ENCODE data around the gene CLNK. TPM values are rescaled to one million over a fixed set of nuclear protein-coding genes. Genes with fewer than 3 reads are reported as not detected.

CLNK gene
- total RNA-seq, 2 donors from 2014 or later: not detected

GRCh38 chr4:10529291-10530136, 155.1 kb downstream of the CLNK start:
- peaks cover 7% of the 10 kb centered on the region for H3K27me3 Mint-ChIP-seq

GRCh38 chr4:10527438-10527837, 157.1 kb downstream of the CLNK start:
- H3K36me3 Mint-ChIP-seq (ENCODE audit: low read depth): no peaks in the 10 kb centered on the region
- peaks cover 4% of the 10 kb centered on the region for H3K27me3 Mint-ChIP-seq
- no peak overlapping the region for H3K4me3 Mint-ChIP-seq
- no peaks in the 10 kb centered on the region for H3K4me1 Mint-ChIP-seq
- no peaks in the 10 kb centered on the region for H3K9me3 Mint-ChIP-seq
- H3K27ac Mint-ChIP-seq: no peak overlapping the region
- no peak for ATAC-seq (replicated peaks)

More at GRCh38 chr4:10529291-10530136, 155.1 kb downstream of the CLNK start:
- ATAC-seq (replicated peaks): no peak
- no peak overlapping the region for H3K27ac Mint-ChIP-seq
- H3K4me1 Mint-ChIP-seq: no peaks in the 10 kb centered on the region
- H3K36me3 Mint-ChIP-seq (ENCODE audit: low read depth): no peaks in the 10 kb centered on the region
- H3K4me3 Mint-ChIP-seq: no peak overlapping the region
- H3K9me3 Mint-ChIP-seq: no peaks in the 10 kb centered on the region

- no peaks in the 10 kb centered on the region for H3K36me3 Mint-ChIP-seq (ENCODE audit: low read depth)
- no peaks in the 10 kb centered on the region for H3K4me1 Mint-ChIP-seq
- H3K9me3 Mint-ChIP-seq: no peaks in the 10 kb centered on the region
- no peak for ATAC-seq (replicated peaks)
- H3K27ac Mint-ChIP-seq: no peak overlapping the region
- H3K27me3 Mint-ChIP-seq: peaks cover 4% of the 10 kb centered on the region
- H3K4me3 Mint-ChIP-seq: no peak overlapping the region
These were observed 157.9 kb downstream of the CLNK start for GRCh38 chr4:10526429-10527222.

DNA sequence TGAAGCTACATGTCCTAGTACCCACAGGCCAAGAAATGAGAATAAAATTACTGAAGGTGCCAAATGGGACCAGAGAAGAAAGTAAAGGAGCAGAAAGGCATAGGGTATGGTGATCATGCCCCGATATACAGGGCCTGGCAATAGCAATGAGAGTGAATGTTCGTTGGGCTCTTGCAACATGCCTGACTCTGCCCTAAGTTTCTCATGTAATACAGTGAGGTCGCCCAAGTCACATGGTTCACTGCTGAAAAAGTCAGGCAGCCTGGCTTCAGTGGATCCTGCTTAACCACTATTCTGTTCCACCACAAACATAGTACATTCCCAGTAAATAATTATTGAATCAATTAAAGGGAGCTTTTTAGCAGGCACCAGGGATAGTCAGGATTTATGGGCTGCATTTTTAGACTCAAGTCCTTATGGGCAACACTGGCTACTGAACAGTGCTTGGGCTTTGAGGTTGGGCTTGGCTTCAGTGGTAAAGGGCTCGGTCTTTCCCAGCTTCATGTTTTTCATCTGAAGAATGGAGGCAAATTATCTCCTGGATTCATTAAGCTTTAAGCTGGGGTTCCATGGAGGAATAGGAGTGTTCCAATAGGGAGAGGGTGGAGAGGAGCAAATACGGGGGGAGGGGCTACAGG, 160.3 kb downstream of the CLNK start:
- no peak for ATAC-seq (replicated peaks)
- H3K4me3 Mint-ChIP-seq: no peak overlapping the region
- H3K27me3 Mint-ChIP-seq: peaks cover 1% of the 10 kb centered on the region
- H3K9me3 Mint-ChIP-seq: no peaks in the 10 kb centered on the region
- H3K27ac Mint-ChIP-seq: no peak overlapping the region
- H3K36me3 Mint-ChIP-seq (ENCODE audit: low read depth): no peaks in the 10 kb centered on the region
- H3K4me1 Mint-ChIP-seq: no peaks in the 10 kb centered on the region

DNA sequence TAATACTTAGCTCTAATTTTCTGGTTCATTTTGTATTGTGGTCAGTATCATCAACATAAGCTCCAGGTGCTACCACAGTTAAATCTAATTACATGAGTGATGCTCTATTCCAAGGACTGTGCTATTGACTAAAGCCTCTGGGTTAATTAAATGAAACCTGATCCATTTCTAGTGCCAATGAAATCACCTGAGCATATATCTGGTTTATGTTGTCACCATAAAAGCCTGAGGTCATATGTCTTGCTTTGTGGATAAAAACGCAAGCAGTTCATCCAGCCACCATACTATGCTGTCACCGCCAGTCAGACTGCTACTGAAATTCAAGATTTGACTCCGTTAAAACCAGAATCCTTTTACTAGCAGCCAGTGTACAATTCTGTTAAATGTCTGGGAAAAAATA, 163.1 kb downstream of the CLNK start:
- Mint-ChIP-seq H3K9me3 (no peaks in the 10 kb centered on the region), H3K4me1 (no peaks in the 10 kb centered on the region), H3K36me3 (ENCODE audit: low read depth) (no peaks in the 10 kb centered on the region), H3K27ac (no peak overlapping the region), H3K4me3 (no peak overlapping the region), H3K27me3 (no peaks in the 10 kb centered on the region)
- no peak for ATAC-seq (replicated peaks)

DNA sequence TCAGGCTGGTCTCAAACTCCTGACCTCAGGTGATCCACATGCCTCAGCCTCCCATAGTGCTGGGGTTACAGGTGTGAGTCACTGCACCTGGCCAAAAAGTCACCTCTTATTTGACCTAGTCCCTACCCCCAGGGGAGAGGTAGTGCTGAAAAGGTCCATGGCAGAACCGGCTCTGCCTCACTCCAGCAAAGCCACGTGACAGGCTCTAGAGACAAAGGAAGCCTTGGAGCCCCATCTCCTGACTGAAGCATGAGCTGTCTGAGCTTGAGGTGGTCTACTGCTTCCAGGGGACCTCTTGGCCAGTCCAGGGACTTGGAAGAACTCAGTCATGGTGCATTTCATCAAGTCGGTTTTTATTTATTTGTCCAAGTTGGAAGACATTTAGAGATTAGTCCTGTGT, 174.8 kb downstream of the CLNK start:
- peaks cover 4% of the 10 kb centered on the region for H3K27me3 Mint-ChIP-seq
- no peak overlapping the region for H3K4me3 Mint-ChIP-seq
- no peaks in the 10 kb centered on the region for H3K36me3 Mint-ChIP-seq (ENCODE audit: low read depth)
- ATAC-seq (replicated peaks): no peak
- peaks cover 4% of the 10 kb centered on the region for H3K9me3 Mint-ChIP-seq
- H3K27ac Mint-ChIP-seq: no peak overlapping the region
- no peaks in the 10 kb centered on the region for H3K4me1 Mint-ChIP-seq

DNA sequence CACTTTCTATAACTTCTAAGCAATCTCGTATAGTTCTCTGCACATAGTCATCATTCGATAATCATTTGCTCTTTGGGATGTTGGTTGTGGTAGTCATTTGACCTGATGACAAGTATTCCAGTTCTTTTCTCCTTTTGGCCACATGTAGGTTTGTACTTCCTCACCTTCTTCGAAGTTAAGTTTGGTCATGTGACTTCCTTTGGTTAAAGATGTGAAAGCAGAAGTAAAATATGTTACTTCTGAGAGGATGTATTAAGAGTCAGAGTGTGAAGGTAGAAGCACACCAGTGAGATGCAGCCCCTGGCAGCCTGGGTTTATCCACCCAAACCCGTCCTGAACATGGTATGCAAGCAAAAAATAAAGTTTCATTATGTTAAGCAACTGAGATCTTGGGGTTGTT, 178.5 kb downstream of the CLNK start:
- Mint-ChIP-seq H3K27me3 (no peaks in the 10 kb centered on the region), H3K4me1 (no peaks in the 10 kb centered on the region)
- no peak for ATAC-seq (replicated peaks)

GRCh38 chr4:10504570-10505179, 179.9 kb downstream of the CLNK start:
- Mint-ChIP-seq H3K4me3 (no peak overlapping the region), H3K27me3 (peaks cover 2% of the 10 kb centered on the region), H3K4me1 (no peaks in the 10 kb centered on the region), H3K27ac (no peak overlapping the region), H3K36me3 (ENCODE audit: low read depth) (no peaks in the 10 kb centered on the region), H3K9me3 (peaks cover 4% of the 10 kb centered on the region)
- no peak for ATAC-seq (replicated peaks)

More for the DNA sequence above, 178.5 kb downstream of the CLNK start:
- H3K4me3 Mint-ChIP-seq: no peak overlapping the region
- no peak overlapping the region for H3K27ac Mint-ChIP-seq
- no peaks in the 10 kb centered on the region for H3K36me3 Mint-ChIP-seq (ENCODE audit: low read depth)
- peaks cover 4% of the 10 kb centered on the region for H3K9me3 Mint-ChIP-seq

DNA sequence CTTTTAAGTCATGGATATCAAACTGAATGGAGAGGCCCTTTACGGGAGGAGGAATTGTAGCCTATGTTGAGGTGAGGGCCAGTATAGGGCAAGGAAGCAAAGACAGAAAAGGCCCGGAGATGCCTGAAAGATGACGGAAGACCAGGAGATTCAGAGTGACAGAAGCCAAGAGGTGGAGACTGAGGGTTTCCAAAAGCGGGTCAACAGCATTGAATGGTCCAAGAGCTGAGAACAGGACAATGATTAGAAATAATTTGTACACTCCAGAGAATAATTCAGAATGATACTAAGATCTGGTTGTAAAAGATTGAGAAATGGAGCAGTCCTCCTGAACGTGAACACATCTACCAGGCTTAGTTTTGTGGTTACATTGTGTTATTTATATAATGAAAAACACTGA, 181.9 kb downstream of the CLNK start:
- Mint-ChIP-seq H3K36me3 (ENCODE audit: low read depth) (no peaks in the 10 kb centered on the region), H3K4me1 (no peaks in the 10 kb centered on the region), H3K4me3 (no peak overlapping the region), H3K9me3 (peaks cover 4% of the 10 kb centered on the region), H3K27me3 (peaks cover 4% of the 10 kb centered on the region), H3K27ac (no peak overlapping the region)
- no peak for ATAC-seq (replicated peaks)

- no peak overlapping the region for H3K4me3 Mint-ChIP-seq
- H3K4me1 Mint-ChIP-seq: no peaks in the 10 kb centered on the region
- no peaks in the 10 kb centered on the region for H3K9me3 Mint-ChIP-seq
- no peaks in the 10 kb centered on the region for H3K36me3 Mint-ChIP-seq (ENCODE audit: low read depth)
- H3K27ac Mint-ChIP-seq: no peak overlapping the region
- no peak for ATAC-seq (replicated peaks)
- H3K27me3 Mint-ChIP-seq: peaks cover 4% of the 10 kb centered on the region
These were observed 183.8 kb downstream of the CLNK start for GRCh38 chr4:10500776-10501175.

DNA sequence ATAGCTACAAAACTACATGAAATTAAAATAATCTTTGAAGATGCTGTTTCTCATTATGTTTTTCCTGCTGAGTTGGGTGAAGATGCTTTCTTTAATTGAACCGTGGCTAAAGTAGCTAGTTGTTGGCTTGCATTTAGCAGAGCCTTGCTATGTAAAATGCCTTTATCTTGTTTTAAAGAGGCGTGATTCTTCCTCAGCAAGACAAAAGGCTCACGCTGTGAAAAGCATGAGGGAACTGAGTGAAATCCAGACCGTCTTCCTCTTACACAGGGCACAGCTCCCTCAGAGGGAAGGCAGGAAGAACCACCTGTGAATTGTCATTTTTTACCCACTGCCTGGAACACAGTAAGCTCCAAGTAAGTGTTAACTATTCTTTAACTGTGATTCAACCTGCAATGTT, 188.4 kb downstream of the CLNK start:
- Mint-ChIP-seq H3K4me1 (no peaks in the 10 kb centered on the region), H3K9me3 (no peaks in the 10 kb centered on the region), H3K27ac (no peak overlapping the region), H3K4me3 (no peak overlapping the region), H3K36me3 (ENCODE audit: low read depth) (no peaks in the 10 kb centered on the region), H3K27me3 (peaks cover 7% of the 10 kb centered on the region)
- no peak for ATAC-seq (replicated peaks)

- Mint-ChIP-seq H3K27ac (no peak overlapping the region), H3K36me3 (ENCODE audit: low read depth) (no peaks in the 10 kb centered on the region), H3K4me1 (no peaks in the 10 kb centered on the region), H3K4me3 (no peak overlapping the region), H3K27me3 (peaks cover 7% of the 10 kb centered on the region), H3K9me3 (no peaks in the 10 kb centered on the region)
- ATAC-seq (replicated peaks): no peak
These were observed 188.9 kb downstream of the CLNK start for GRCh38 chr4:10495651-10496050.

GRCh38 chr4:10492464-10492863, 192.1 kb downstream of the CLNK start:
- no peaks in the 10 kb centered on the region for H3K9me3 Mint-ChIP-seq
- H3K36me3 Mint-ChIP-seq (ENCODE audit: low read depth): no peaks in the 10 kb centered on the region
- no peak for ATAC-seq (replicated peaks)
- H3K4me3 Mint-ChIP-seq: no peak overlapping the region
- H3K27ac Mint-ChIP-seq: no peak overlapping the region
- peaks cover 13% of the 10 kb centered on the region for H3K27me3 Mint-ChIP-seq
- no peaks in the 10 kb centered on the region for H3K4me1 Mint-ChIP-seq

DNA sequence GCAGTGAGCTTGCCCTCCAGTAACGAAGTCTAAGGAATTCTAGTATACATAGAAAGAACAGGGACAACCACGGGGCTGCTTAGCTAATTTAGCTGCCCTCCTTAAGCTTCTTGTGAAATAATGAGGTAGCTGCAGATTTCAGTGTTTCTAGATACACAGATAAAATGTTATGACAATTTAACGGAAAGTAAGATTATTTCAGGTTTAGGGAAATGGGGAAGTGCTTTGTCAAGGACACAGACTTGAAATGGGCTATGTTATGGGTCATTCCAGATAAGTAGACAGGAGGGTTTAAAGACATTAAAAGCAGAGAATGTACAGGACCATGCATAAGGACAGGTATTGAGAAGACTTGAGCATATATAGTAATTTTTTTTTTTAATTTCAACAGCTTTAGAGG, 193.2 kb downstream of the CLNK start:
- Mint-ChIP-seq H3K9me3 (no peaks in the 10 kb centered on the region), H3K4me1 (no peaks in the 10 kb centered on the region), H3K4me3 (no peak overlapping the region), H3K27me3 (peaks cover 18% of the 10 kb centered on the region), H3K27ac (no peak overlapping the region), H3K36me3 (ENCODE audit: low read depth) (no peaks in the 10 kb centered on the region)
- ATAC-seq (replicated peaks): no peak
